ENCODE data around the gene SLC25A13.

DNA sequence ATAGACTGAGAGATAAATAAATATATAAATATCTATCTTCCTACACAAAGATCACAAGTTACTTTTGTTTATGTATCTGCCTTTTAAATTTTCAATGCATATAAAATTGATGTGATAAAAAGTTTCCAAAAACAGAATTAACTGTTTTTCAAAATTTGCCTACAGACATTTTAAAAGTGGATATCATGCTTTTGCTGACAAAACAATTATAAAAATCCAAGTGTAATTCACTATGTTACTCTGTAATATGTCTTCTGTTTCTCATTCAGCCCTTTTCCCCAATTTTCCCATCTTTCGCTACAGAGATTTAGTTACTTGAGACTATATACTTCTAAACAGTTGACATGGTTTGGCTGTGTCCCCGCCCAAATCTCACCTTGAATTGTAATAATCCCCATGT, 37.7 kb downstream of the SLC25A13 start:
- TF ChIP-seq POLR2A (IDR thresholded peaks at IDR 0.05) = no peak
- TF ChIP-seq, protein P1, sequence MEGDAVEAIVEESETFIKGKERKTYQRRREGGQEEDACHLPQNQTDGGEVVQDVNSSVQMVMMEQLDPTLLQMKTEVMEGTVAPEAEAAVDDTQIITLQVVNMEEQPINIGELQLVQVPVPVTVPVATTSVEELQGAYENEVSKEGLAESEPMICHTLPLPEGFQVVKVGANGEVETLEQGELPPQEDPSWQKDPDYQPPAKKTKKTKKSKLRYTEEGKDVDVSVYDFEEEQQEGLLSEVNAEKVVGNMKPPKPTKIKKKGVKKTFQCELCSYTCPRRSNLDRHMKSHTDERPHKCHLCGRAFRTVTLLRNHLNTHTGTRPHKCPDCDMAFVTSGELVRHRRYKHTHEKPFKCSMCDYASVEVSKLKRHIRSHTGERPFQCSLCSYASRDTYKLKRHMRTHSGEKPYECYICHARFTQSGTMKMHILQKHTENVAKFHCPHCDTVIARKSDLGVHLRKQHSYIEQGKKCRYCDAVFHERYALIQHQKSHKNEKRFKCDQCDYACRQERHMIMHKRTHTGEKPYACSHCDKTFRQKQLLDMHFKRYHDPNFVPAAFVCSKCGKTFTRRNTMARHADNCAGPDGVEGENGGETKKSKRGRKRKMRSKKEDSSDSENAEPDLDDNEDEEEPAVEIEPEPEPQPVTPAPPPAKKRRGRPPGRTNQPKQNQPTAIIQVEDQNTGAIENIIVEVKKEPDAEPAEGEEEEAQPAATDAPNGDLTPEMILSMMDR (IDR thresholded peaks at IDR 0.05) = no peak
